Hematopoietic multipotent progenitor cell treated with erythropoietin and hydrocortisone succinate and interleukin-3 and kit ligand, for 8 days (in vitro differentiated cells): Measurements from ENCODE around the gene RAP1GAP.

Source experiments
- DNase-seq: peaks from one replicate; pipeline ENCODE4 v3.0.0-alpha.2; 2015

Gene RAP1GAP

GRCh38 chr1:21607549-21608529 is 61.3 kb downstream of the RAP1GAP start:
- DNase-seq, result peak; percentile 96

GRCh38 chr1:21605964-21606705 is 63.0 kb downstream of the RAP1GAP start:
- no peak for DNase-seq

GRCh38 chr1:21605012-21605715 is 64.0 kb downstream of the RAP1GAP start:
- no peak for DNase-seq

- DNase-seq, result no peak
These were observed 64.8 kb downstream of the RAP1GAP start for GRCh38 chr1:21604208-21604957.

- DNase-seq, result no peak
These were observed 65.7 kb downstream of the RAP1GAP start for GRCh38 chr1:21603177-21604138.

GRCh38 chr1:21601278-21602048 is 67.7 kb downstream of the RAP1GAP start:
- DNase-seq, result no peak

- no peak for DNase-seq
These were observed 69.8 kb downstream of the RAP1GAP start for GRCh38 chr1:21599402-21599801.

- DNase-seq, result no peak
These were observed 70.3 kb downstream of the RAP1GAP start for GRCh38 chr1:21598904-21599303.

GRCh38 chr1:21598417-21598816 is 70.7 kb downstream of the RAP1GAP start:
- no peak for DNase-seq

GRCh38 chr1:21597753-21598152 is 71.4 kb downstream of the RAP1GAP start:
- no peak for DNase-seq

GRCh38 chr1:21596628-21597027 is 72.5 kb downstream of the RAP1GAP start:
- no peak for DNase-seq

- DNase-seq, result no peak
These were observed 73.0 kb downstream of the RAP1GAP start for GRCh38 chr1:21596174-21596573.

- peak; percentile 80 for DNase-seq
These were observed 73.9 kb downstream of the RAP1GAP start for GRCh38 chr1:21594935-21595897.

- DNase-seq, result no peak
These were observed 74.7 kb downstream of the RAP1GAP start for GRCh38 chr1:21594501-21594900.

GRCh38 chr1:21593231-21593630 is 75.9 kb downstream of the RAP1GAP start:
- no peak for DNase-seq

- no peak for DNase-seq
These were observed 76.9 kb downstream of the RAP1GAP start for GRCh38 chr1:21592086-21592865.

- DNase-seq, result no peak
These were observed 78.2 kb downstream of the RAP1GAP start for GRCh38 chr1:21590934-21591333.

- no peak for DNase-seq
These were observed 78.9 kb downstream of the RAP1GAP start for GRCh38 chr1:21590126-21590880.
